Skeletal muscle satellite cell (primary cell): ENCODE data around the gene KCTD10.

Source experiments
- H3K27me3 ChIP-seq: 2 replicates; pipeline ENCODE4 v1.7.0; 2013; ENCODE audit warnings: low read length; ENCODE audit not compliant: control insufficient read depth, insufficient read depth
- H3K36me3 ChIP-seq: 2 replicates; pipeline ENCODE4 v1.7.0; 2013; ENCODE audit warnings: mild to moderate bottlenecking, control low read depth, low read length; ENCODE audit not compliant: insufficient read depth
- H3K4me1 ChIP-seq: 2 replicates; pipeline ENCODE4 v1.7.0; 2013; ENCODE audit warnings: low read length; ENCODE audit not compliant: control insufficient read depth, insufficient read depth
- H3K4me2 ChIP-seq: 2 replicates; pipeline ENCODE4 v1.7.0; 2013; ENCODE audit warnings: mild to moderate bottlenecking, low read length
- H3K4me3 ChIP-seq: 2 replicates; pipeline ENCODE4 v1.7.0; 2013; ENCODE audit warnings: low read length
- H3K9ac ChIP-seq: 2 replicates; pipeline ENCODE4 v1.7.0; 2013; ENCODE audit warnings: mild to moderate bottlenecking, low read depth, low read length, moderate library complexity
- H3K9me3 ChIP-seq: replicated peaks from 2 replicates; pipeline ENCODE4 v1.7.0; 2013; ENCODE audit warnings: mild to moderate bottlenecking, control low read depth, low read length

Gene KCTD10

GRCh38 chr12:109493090-109493489, 16.0 kb upstream of the KCTD10 start:
- Histone ChIP-seq H3K4me1 (no peaks in the 10 kb centered on the region), H3K9ac (no peak overlapping the region), H3K4me3 (no peak overlapping the region), H3K27me3 (no peaks in the 10 kb centered on the region), H3K9me3 (no peaks in the 10 kb centered on the region), H3K4me2 (no peak overlapping the region), H3K36me3 (peaks cover 67% of the 10 kb centered on the region)

- Histone ChIP-seq H3K36me3 (peaks cover 67% of the 10 kb centered on the region), H3K4me2 (no peak overlapping the region), H3K9ac (no peak overlapping the region), H3K27me3 (no peaks in the 10 kb centered on the region), H3K9me3 (no peaks in the 10 kb centered on the region), H3K4me1 (no peaks in the 10 kb centered on the region), H3K4me3 (no peak overlapping the region)
These were observed 15.3 kb upstream of the KCTD10 start for GRCh38 chr12:109492371-109492770.

DNA sequence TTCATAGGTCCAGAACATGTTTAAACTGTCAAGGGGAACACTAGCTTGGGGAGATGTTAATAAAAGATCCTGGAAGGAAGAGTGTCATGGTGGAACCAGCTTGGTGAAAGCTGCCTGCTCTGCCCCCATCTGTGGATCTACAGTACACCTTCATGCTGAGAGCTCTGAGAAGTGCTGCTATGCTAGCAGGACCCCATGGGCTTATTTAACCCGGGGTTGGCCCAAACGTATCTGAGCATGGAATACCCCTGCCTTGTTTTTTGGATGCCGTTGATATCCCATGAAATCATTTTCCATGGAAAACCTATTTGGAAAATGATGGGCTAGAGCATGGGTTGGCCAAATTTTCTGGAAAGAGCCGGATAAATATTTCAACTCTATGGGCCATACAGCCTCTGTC, 14.6 kb upstream of the KCTD10 start:
- peaks cover 69% of the 10 kb centered on the region for H3K36me3 ChIP-seq

GRCh38 chr12:109489955-109490565, 13.0 kb upstream of the KCTD10 start:
- H3K4me1 ChIP-seq, result no peaks in the 10 kb centered on the region
- H3K27me3 ChIP-seq, result no peaks in the 10 kb centered on the region
- H3K9me3 ChIP-seq, result no peaks in the 10 kb centered on the region
- no peak overlapping the region for H3K4me3 ChIP-seq
- no peak overlapping the region for H3K4me2 ChIP-seq
- peaks cover 82% of the 10 kb centered on the region for H3K36me3 ChIP-seq
- H3K9ac ChIP-seq, result no peak overlapping the region

More for the DNA sequence above, 14.6 kb upstream of the KCTD10 start:
- no peaks in the 10 kb centered on the region for H3K4me1 ChIP-seq
- no peak overlapping the region for H3K9ac ChIP-seq
- no peak overlapping the region for H3K4me3 ChIP-seq
- H3K9me3 ChIP-seq, result no peaks in the 10 kb centered on the region
- H3K27me3 ChIP-seq, result no peaks in the 10 kb centered on the region
- no peak overlapping the region for H3K4me2 ChIP-seq

GRCh38 chr12:109489016-109489954, 12.2 kb upstream of the KCTD10 start:
- Histone ChIP-seq H3K4me3 (no peak overlapping the region), H3K4me2 (no peak overlapping the region), H3K9ac (no peak overlapping the region), H3K9me3 (no peaks in the 10 kb centered on the region), H3K4me1 (no peaks in the 10 kb centered on the region), H3K27me3 (no peaks in the 10 kb centered on the region), H3K36me3 (peaks cover 83% of the 10 kb centered on the region)

- peaks cover 89% of the 10 kb centered on the region for H3K36me3 ChIP-seq
- no peaks in the 10 kb centered on the region for H3K9me3 ChIP-seq
- H3K4me1 ChIP-seq, result no peaks in the 10 kb centered on the region
- H3K27me3 ChIP-seq, result no peaks in the 10 kb centered on the region
- no peak overlapping the region for H3K9ac ChIP-seq
- no peak overlapping the region for H3K4me3 ChIP-seq
- H3K4me2 ChIP-seq, result no peak overlapping the region
These were observed 11.1 kb upstream of the KCTD10 start for GRCh38 chr12:109488051-109488665.

GRCh38 chr12:109487181-109488050, 10.3 kb upstream of the KCTD10 start:
- Histone ChIP-seq H3K9ac (no peak overlapping the region), H3K4me2 (no peak overlapping the region), H3K9me3 (no peaks in the 10 kb centered on the region), H3K4me3 (no peak overlapping the region), H3K27me3 (no peaks in the 10 kb centered on the region), H3K4me1 (no peaks in the 10 kb centered on the region), H3K36me3 (peaks cover 85% of the 10 kb centered on the region)

DNA sequence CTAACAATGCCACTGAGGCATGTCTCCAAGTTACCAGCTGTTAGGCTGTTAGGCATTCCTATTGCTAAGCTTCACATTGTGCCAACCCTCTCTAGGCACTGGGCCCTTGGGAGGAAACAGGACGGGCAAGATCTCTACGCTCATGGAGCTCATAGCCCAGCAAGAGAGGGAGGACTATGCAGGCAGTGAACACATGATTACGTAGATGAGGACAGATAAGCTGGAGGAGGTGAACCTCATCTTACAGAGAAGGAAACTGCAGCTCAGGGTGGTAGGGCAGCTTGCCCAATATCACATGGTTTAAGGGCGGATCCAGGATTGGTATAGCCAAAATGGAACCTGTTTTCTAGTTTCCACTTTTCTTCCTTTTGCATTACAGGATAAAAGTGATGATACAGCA, 8.1 kb upstream of the KCTD10 start:
- H3K4me1 ChIP-seq, result no peaks in the 10 kb centered on the region
- H3K4me3 ChIP-seq, result no peak overlapping the region
- no peaks in the 10 kb centered on the region for H3K9me3 ChIP-seq
- H3K27me3 ChIP-seq, result no peaks in the 10 kb centered on the region
- H3K9ac ChIP-seq, result no peak overlapping the region
- H3K4me2 ChIP-seq, result no peak overlapping the region
- H3K36me3 ChIP-seq, result peaks cover 65% of the 10 kb centered on the region

GRCh38 chr12:109483346-109483745, 6.2 kb upstream of the KCTD10 start:
- no peak overlapping the region for H3K4me3 ChIP-seq
- H3K9ac ChIP-seq, result no peak overlapping the region
- peaks cover 46% of the 10 kb centered on the region for H3K36me3 ChIP-seq
- peaks cover 5% of the 10 kb centered on the region for H3K4me1 ChIP-seq
- no peak overlapping the region for H3K4me2 ChIP-seq
- no peaks in the 10 kb centered on the region for H3K9me3 ChIP-seq
- no peaks in the 10 kb centered on the region for H3K27me3 ChIP-seq

- Histone ChIP-seq H3K9me3 (no peaks in the 10 kb centered on the region), H3K9ac (no peak overlapping the region), H3K4me1 (peaks cover 5% of the 10 kb centered on the region), H3K4me3 (no peak overlapping the region), H3K4me2 (no peak overlapping the region), H3K36me3 (peaks cover 41% of the 10 kb centered on the region), H3K27me3 (no peaks in the 10 kb centered on the region)
These were observed 5.8 kb upstream of the KCTD10 start for GRCh38 chr12:109482894-109483293.

DNA sequence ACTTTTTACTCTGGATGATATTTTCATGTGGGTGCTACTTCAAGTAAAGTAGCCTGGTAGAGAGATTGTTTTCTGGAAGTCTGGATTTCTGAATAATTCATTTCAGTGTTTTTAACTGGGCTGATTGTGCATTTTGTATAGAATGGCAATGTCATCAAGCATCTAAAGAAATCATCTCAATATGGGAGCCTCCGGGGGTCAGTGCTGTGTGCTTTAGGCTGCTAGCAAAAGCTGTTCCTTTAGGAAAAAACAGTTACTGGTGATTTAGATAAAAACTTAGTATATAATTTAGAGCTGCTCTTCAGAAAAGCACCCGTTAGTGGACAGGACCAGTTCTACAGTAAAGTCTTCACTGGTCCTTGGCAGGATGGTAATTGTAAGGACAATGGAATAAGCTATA, 5.4 kb upstream of the KCTD10 start:
- Histone ChIP-seq H3K9me3 (no peaks in the 10 kb centered on the region), H3K9ac (no peak overlapping the region), H3K36me3 (peaks cover 37% of the 10 kb centered on the region), H3K27me3 (no peaks in the 10 kb centered on the region), H3K4me3 (no peak overlapping the region), H3K4me2 (no peak overlapping the region), H3K4me1 (peaks cover 5% of the 10 kb centered on the region)
